Caco-2 (cell line): ENCODE data around the gene DSC1. TPM values are rescaled to one million over a fixed set of nuclear protein-coding genes. Genes with fewer than 3 reads are reported as not detected.
A peak's percentile ranks its signal among the peaks of the same experiment; 100 is the strongest.

Experiments
- BruUV-seq: library from RNA; stranded (reverse); fragments of 400-500 nt; replicated peaks from 2 replicates; lab custom pipeline; 2021; lab: Mats Ljungman, UMichigan
- CTCF ChIA-PET: fragments of 300-600 bp; sonication (Branson Sonifier 250); formaldehyde crosslinking; loops from one replicate; lab custom pipeline; 2022; ENCODE audit warnings: antibody characterized with exemption; lab: Charles Lee
- POLR2A ChIA-PET: fragments of 300-600 bp; sonication (Branson Sonifier 250); formaldehyde crosslinking; loops from one replicate; lab custom pipeline; 2022; ENCODE audit warnings: antibody characterized with exemption; lab: Charles Lee
- DNase-seq, 2 experiments: peaks; one replicate each; pipeline versions ENCODE4 v3.0.0 to v3.0.0-alpha.2; 2020 to 2022
- H3K27me3 ChIP-seq: replicated peaks from 2 replicates; pipeline ENCODE4 v1.6.0; 2011; ENCODE audit warnings: low read length; ENCODE audit not compliant: control insufficient read depth, insufficient read depth
- H3K36me3 ChIP-seq: 2 replicates; pipeline ENCODE4 v1.5.1; 2011; ENCODE audit warnings: low read length; ENCODE audit not compliant: control insufficient read depth, insufficient read depth
- H3K4me1 ChIP-seq: fragments of 250-450 bp; sonication (Bioruptor Pico); 2 replicates; pipeline ENCODE4 v1.5.1; 2020; ENCODE audit warnings: mild to moderate bottlenecking
- H3K4me3 ChIP-seq: 2 replicates; pipeline ENCODE4 v1.5.1; 2011; ENCODE audit warnings: low read depth, mild to moderate bottlenecking, control low read depth, low read length
- H3K9me3 ChIP-seq: fragments of 250-450 bp; sonication (Bioruptor Pico); 2 replicates; pipeline ENCODE4 v1.5.1; 2020; ENCODE audit warnings: mild to moderate bottlenecking, moderate library complexity
- H3K27ac Mint-ChIP-seq: one replicate; pipeline ENCODE4 v1.8.0; 2022; ENCODE audit warnings: mixed read lengths; ENCODE audit not compliant: unreplicated experiment
- H3K27me3 Mint-ChIP-seq: one replicate; pipeline ENCODE4 v1.8.0; 2022; ENCODE audit warnings: mixed read lengths; ENCODE audit not compliant: insufficient read depth, unreplicated experiment
- H3K36me3 Mint-ChIP-seq: one replicate; pipeline ENCODE4 v1.8.0; 2022; ENCODE audit warnings: mild to moderate bottlenecking, mixed read lengths; ENCODE audit not compliant: insufficient read depth, unreplicated experiment
- H3K4me1 Mint-ChIP-seq: one replicate; pipeline ENCODE4 v1.8.0; 2022; ENCODE audit warnings: low read depth, mixed read lengths; ENCODE audit not compliant: unreplicated experiment
- H3K4me3 Mint-ChIP-seq: one replicate; pipeline ENCODE4 v1.8.0; 2022; ENCODE audit warnings: mild to moderate bottlenecking, moderate library complexity, mixed read lengths; ENCODE audit not compliant: unreplicated experiment
- H3K9me3 Mint-ChIP-seq: one replicate; pipeline ENCODE4 v1.8.0; 2022; ENCODE audit warnings: mixed read lengths; ENCODE audit not compliant: unreplicated experiment
- CTCF ChIP-seq, 2 experiments: fragments of 200-600 bp in 1 of 2; IDR thresholded peaks; 1 replicate in 1 of 2; 2 replicates in 1 of 2; pipeline versions ENCODE4 v1.5.1 to v1.8.0; 2011 to 2022; ENCODE audit warnings: antibody characterized with exemption in 1 of 2, control low read depth in 1 of 2, inconsistent platforms in 1 of 2, low read depth in 1 of 2, low read length in 1 of 2, mild to moderate bottlenecking in 1 of 2, moderate library complexity in 1 of 2; ENCODE audit not compliant: insufficient read depth in 1 of 2, severe bottlenecking in 1 of 2, unreplicated experiment in 1 of 2
- intact Hi-C: fragments of 100-400 bp; cut with micrococcal nuclease; formaldehyde crosslinking; loops from one replicate; pipeline ENCODE4 v1.10.0; 2022; ENCODE audit not compliant: unreplicated experiment
- total RNA-seq: library from RNA; stranded (reverse); gene quantifications from 2 replicates; pipeline ENCODE4 v1.2.3, GENCODE V29; 2022

The DSC1 gene
- total RNA-seq, 1 experiment from 2014 or later: 0.11 TPM

DNA sequence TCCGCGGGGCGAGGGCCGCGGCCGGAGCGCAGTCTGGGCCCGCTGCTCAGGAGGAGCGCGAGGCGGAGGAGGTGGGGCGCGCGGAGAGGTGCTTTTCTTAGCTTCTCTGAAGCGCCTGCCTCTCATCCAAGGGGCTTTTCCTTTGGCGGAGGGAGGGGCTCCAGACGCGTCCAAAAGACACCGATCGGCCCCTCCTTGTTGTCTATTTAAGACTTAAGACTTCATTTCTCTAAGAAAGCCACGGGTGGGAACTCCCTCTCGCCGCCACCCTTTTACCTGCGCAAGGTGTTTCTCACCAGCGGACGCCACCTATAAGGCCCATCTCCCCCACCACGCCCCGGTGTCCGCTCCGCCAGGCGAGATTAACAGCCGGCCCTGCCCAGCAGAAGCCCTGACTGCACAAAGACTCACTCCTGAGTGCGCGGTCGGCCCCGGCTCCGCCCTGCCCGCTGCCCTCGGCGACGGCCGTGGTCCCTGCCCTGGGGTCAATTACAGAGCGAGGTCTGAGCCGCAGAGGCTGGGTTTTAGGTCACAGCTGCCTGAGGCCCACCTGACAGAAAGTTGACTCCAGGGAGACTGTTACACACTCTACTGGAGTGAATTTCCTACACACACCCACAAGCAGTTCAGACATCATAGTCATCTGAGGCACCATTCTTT lies 60.5 kb downstream of the DSC1 start, which contains the start of gene DSC2:
Gene DSC2 (minus strand): TSS at position 397 of the 660 bp plus-strand sequence. CDS start 450 bp downstream, outside the sequence.
- Histone ChIP-seq H3K9me3 (no peaks in the 10 kb centered on the region), H3K4me1 (no peaks in the 10 kb centered on the region), H3K4me3 (peak within 1 kb of the TSS; percentile 69), H3K27me3 (no peaks in the 10 kb centered on the region), H3K36me3 (no peaks in the 10 kb centered on the region)
- H3K4me3 Mint-ChIP-seq: peak within 1 kb of the TSS; percentile 83
- TF ChIP-seq CTCF (IDR thresholded peaks at IDR 0.05; ENCODE audit: insufficient read depth in 1 of 2, low read depth in 1 of 2, low read length in 1 of 2, severe bottlenecking in 1 of 2, unreplicated experiment in 1 of 2): no peak
- H3K36me3 Mint-ChIP-seq: peaks cover 6% of the 10 kb centered on the region
- intact Hi-C loops: no loop called here
- no TSS peak for BruUV-seq
- ChIA-PET CTCF (no interaction called here), POLR2A (no interaction called here)
- H3K9me3 Mint-ChIP-seq: no peaks in the 10 kb centered on the region
- peak within 1 kb of the TSS; percentile 86 for H3K27ac Mint-ChIP-seq
- H3K4me1 Mint-ChIP-seq: peaks cover 17% of the 10 kb centered on the region
- peak; percentile 59 to 62 for DNase-seq
- H3K27me3 Mint-ChIP-seq: no peaks in the 10 kb centered on the region

GRCh38 chr18:31101183-31102024 lies 61.3 kb downstream of the DSC1 start:
- intact Hi-C loops: loop anchor here (1.0 kb wide), 3 partner anchors 106 to 161 kb away; no protein-coding TSS in a partner anchor
- Mint-ChIP-seq H3K36me3 (peaks cover 11% of the 10 kb centered on the region), H3K9me3 (no peaks in the 10 kb centered on the region), H3K4me3 (peak overlapping the region; percentile 83), H3K4me1 (peaks cover 17% of the 10 kb centered on the region), H3K27me3 (no peaks in the 10 kb centered on the region), H3K27ac (peak overlapping the region; percentile 86)
- TF ChIP-seq CTCF (IDR thresholded peaks at IDR 0.05; ENCODE audit: insufficient read depth in 1 of 2, low read depth in 1 of 2, low read length in 1 of 2, severe bottlenecking in 1 of 2, unreplicated experiment in 1 of 2): peak in 1 of 2 experiments; percentile 25
- Histone ChIP-seq H3K4me1 (no peaks in the 10 kb centered on the region), H3K36me3 (no peaks in the 10 kb centered on the region), H3K27me3 (no peaks in the 10 kb centered on the region), H3K4me3 (peak overlapping the region; percentile 69), H3K9me3 (no peaks in the 10 kb centered on the region)
- TSS peak; percentile 35 for BruUV-seq
- DNase-seq: peak; percentile 61 to 67
- POLR2A ChIA-PET: no interaction called here
- CTCF ChIA-PET: no interaction called here

DNA sequence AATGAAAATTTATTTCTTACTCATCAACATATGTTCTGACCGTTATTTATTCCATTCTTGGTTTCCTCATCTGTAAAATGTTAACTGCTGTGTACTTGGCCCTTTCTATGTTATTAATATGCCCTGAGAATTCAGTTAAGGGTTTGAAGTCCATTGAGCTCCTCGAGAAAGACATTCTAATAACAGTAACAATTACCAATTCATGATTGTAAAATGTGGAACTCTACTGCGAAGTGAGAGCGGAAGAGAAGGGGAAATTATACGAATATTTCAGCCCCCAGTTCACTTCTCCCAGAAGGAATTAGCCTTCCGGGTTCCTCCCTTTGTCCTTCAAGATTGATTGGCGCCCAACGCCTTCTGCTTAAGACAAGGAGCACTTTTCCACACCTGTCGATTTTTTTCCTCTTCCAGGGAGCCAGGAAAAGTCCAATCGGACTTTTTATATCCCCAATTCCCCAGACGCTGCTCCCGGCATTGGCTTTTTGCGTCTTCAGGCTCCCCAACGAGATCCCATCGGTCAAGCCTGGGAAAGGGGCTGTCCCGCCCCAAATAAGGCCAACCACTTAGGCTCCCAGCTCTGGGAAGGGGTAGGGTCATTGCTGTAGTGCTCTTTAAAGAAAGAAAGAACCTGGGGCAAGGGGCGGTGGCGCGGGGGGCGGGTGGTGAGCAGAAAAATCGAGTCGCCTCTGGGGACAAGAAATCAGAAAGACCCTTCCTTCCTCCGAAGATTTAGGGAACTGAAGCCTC lies 62.0 kb downstream of the DSC1 start:
- Mint-ChIP-seq H3K4me1 (peaks cover 25% of the 10 kb centered on the region), H3K36me3 (peaks cover 12% of the 10 kb centered on the region), H3K9me3 (no peaks in the 10 kb centered on the region), H3K27me3 (no peaks in the 10 kb centered on the region), H3K4me3 (peak overlapping the region; percentile 83), H3K27ac (peak overlapping the region; percentile 86)
- Histone ChIP-seq H3K4me3 (peak overlapping the region; percentile 69), H3K36me3 (no peaks in the 10 kb centered on the region), H3K27me3 (no peaks in the 10 kb centered on the region), H3K4me1 (no peaks in the 10 kb centered on the region), H3K9me3 (no peaks in the 10 kb centered on the region)
- TSS peak; percentile 28 for BruUV-seq
- TF ChIP-seq CTCF (IDR thresholded peaks at IDR 0.05; ENCODE audit: insufficient read depth in 1 of 2, low read depth in 1 of 2, low read length in 1 of 2, severe bottlenecking in 1 of 2, unreplicated experiment in 1 of 2): no peak
- CTCF ChIA-PET: no interaction called here
- DNase-seq: peak; percentile 52 to 54
- POLR2A ChIA-PET: interaction anchor here (0.5 kb wide), 1 partner anchor 842 kb away, joined by 6 read pairs; the partner anchor contains the start of gene TRAPPC8
- intact Hi-C loops: loop anchor here (1.0 kb wide), 3 partner anchors 107 to 162 kb away; no protein-coding TSS in a partner anchor
